Measurements from ENCODE around the gene DYNC1H1. TPM values are rescaled to one million over a fixed set of nuclear protein-coding genes. Genes with fewer than 3 reads are reported as not detected.
A peak's percentile ranks its signal among the peaks of the same experiment; 100 is the strongest.

DYNC1H1 gene
- polyA plus RNA-seq, 1 donor (not counting 4 experiments of a cell fraction or from before 2014, with no cell fraction given), result 166 TPM

DNA sequence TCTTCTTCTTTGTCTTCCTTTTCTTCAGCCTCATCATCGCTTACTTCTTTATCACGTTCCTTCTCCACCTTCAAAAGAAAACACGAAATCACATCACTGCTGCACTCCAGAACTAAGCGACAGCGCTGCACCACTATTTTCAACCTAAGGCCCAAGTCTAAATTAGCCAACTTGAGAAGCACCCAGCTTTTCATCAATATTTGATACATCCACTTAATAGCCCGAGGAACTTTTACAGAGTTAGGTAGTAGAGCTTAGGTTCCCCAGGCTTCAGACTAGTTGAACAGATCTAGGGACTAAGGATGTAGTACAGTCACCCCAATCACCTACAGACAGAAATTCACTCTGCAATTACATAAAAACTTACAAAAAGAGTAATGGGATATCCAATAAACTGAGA is 120.6 kb downstream of the DYNC1H1 start:
- Histone ChIP-seq H3K36me3 (ENCODE audit: control insufficient read depth in 2 of 2, extremely low read depth in 1 of 2, insufficient read depth in 2 of 2, low read length in 2 of 2) (peaks cover 28 to 36% of the 10 kb centered on the region in 2 experiments), H3K27ac (ENCODE audit: control insufficient read depth, insufficient read depth, low read length) (no peak overlapping the region), H3K9me3 (ENCODE audit: control insufficient read depth, low read depth, low read length) (no peaks in the 10 kb centered on the region), H4K20me1 (ENCODE audit: control insufficient read depth, extremely low read depth, insufficient read depth, low read length) (peaks cover 15% of the 10 kb centered on the region), H3K4me1 (ENCODE audit: control insufficient read depth, extremely low read depth, insufficient read depth, low read length) (peaks cover 39% of the 10 kb centered on the region), H3K79me2 (ENCODE audit: control insufficient read depth, insufficient read depth, low read length) (peaks cover 46% of the 10 kb centered on the region), H3K4me3 (ENCODE audit: control insufficient read depth in 2 of 3, extremely low read depth in 1 of 3, insufficient read depth in 2 of 3, low read depth in 1 of 3, low read length in 3 of 3) (peak overlapping the region; percentile 74 to 87 (median 79)), H3K27me3 (ENCODE audit: control insufficient read depth, extremely low read depth, insufficient read depth, low read length) (no peaks in the 10 kb centered on the region), H2AFZ (ENCODE audit: control insufficient read depth, low read length) (no peak overlapping the region), H3K9me1 (ENCODE audit: control insufficient read depth, extremely low read depth, insufficient read depth, low read length) (peaks cover 2% of the 10 kb centered on the region), H3K9ac (ENCODE audit: control insufficient read depth, extremely low read depth, insufficient read depth, low read length) (peak overlapping the region; percentile 24), H3K4me2 (ENCODE audit: control insufficient read depth, extremely low read depth, insufficient read depth, low read depth, low read length) (peak overlapping the region; percentile 93)
- dilution Hi-C loops (cut with MboI; ENCODE audit: extremely low pct_ligation_motif_present, low sequenced_read_pairs), result no loop called here
- TF ChIP-seq CTCF (optimal IDR thresholded peaks at IDR 0.05 in 1 of 3, IDR thresholded peaks at IDR 0.05 in 1 of 3, conservative IDR thresholded peaks at IDR 0.05 in 1 of 3; ENCODE audit: extremely low read depth in 1 of 3, insufficient read depth in 2 of 3, low read length in 3 of 3), result no peak
- TF ChIP-seq EZH2 (IDR thresholded peaks at IDR 0.05; ENCODE audit: low read length), result no peak
- no peak for DNase-seq (ENCODE audit: low read depth, low spot score)
- FAIRE-seq, result no peak

DNA sequence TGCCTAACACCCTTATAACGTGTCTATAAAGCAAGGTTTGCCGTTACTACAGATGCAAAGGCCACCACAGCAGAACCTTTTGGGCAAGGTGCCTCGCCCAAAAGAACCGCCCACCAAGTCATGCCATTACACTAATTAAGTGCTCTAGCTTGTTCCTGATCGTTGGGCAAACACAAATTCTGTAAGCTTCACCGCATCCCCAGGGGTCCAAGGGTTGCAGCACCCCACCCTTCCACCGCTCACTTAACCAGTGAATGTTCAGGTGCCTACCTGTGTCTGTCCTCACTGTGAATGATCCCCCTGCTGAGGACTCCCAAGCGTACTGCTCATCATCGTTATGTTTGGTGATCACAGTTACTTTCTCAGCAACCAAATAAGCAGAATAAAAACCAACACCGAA is 121.1 kb downstream of the DYNC1H1 start:
- Histone ChIP-seq H3K36me3 (ENCODE audit: control insufficient read depth in 2 of 2, extremely low read depth in 1 of 2, insufficient read depth in 2 of 2, low read length in 2 of 2) (peaks cover 25 to 31% of the 10 kb centered on the region in 2 experiments), H3K27ac (ENCODE audit: control insufficient read depth, insufficient read depth, low read length) (peak overlapping the region; percentile 61)

More for the DNA sequence above, 121.1 kb downstream of the DYNC1H1 start:
- Histone ChIP-seq H3K27me3 (ENCODE audit: control insufficient read depth, extremely low read depth, insufficient read depth, low read length) (no peaks in the 10 kb centered on the region), H3K4me3 (ENCODE audit: control insufficient read depth in 2 of 3, extremely low read depth in 1 of 3, insufficient read depth in 2 of 3, low read depth in 1 of 3, low read length in 3 of 3) (peak overlapping the region; percentile 74 to 87 (median 79)), H3K4me2 (ENCODE audit: control insufficient read depth, extremely low read depth, insufficient read depth, low read depth, low read length) (peak overlapping the region; percentile 93), H3K9me1 (ENCODE audit: control insufficient read depth, extremely low read depth, insufficient read depth, low read length) (no peaks in the 10 kb centered on the region), H3K9ac (ENCODE audit: control insufficient read depth, extremely low read depth, insufficient read depth, low read length) (peak overlapping the region; percentile 82), H3K9me3 (ENCODE audit: control insufficient read depth, low read depth, low read length) (no peaks in the 10 kb centered on the region), H2AFZ (ENCODE audit: control insufficient read depth, low read length) (no peak overlapping the region), H3K4me1 (ENCODE audit: control insufficient read depth, extremely low read depth, insufficient read depth, low read length) (peaks cover 39% of the 10 kb centered on the region), H4K20me1 (ENCODE audit: control insufficient read depth, extremely low read depth, insufficient read depth, low read length) (peaks cover 13% of the 10 kb centered on the region), H3K79me2 (ENCODE audit: control insufficient read depth, insufficient read depth, low read length) (peaks cover 46% of the 10 kb centered on the region)
- TF ChIP-seq EZH2 (IDR thresholded peaks at IDR 0.05; ENCODE audit: low read length) (no peak), CTCF (optimal IDR thresholded peaks at IDR 0.05 in 1 of 3, IDR thresholded peaks at IDR 0.05 in 1 of 3, conservative IDR thresholded peaks at IDR 0.05 in 1 of 3; ENCODE audit: extremely low read depth in 1 of 3, insufficient read depth in 2 of 3, low read length in 3 of 3) (no peak)
- dilution Hi-C loops (cut with MboI; ENCODE audit: extremely low pct_ligation_motif_present, low sequenced_read_pairs), result no loop called here
- no peak for DNase-seq (ENCODE audit: low read depth, low spot score)
- no peak for FAIRE-seq
